ENCODE results near the gene SPATA2L.
"Not testable (repeated sequence)": the region's sequence is repeated elsewhere in the genome, so short reads cannot be mapped to it uniquely, and the experiment has no call there.

SPATA2L gene

GRCh38 chr16:89706518-89707260, 5.2 kb upstream of the SPATA2L start:
- no peak for DNase-seq

GRCh38 chr16:89705006-89705405, 3.5 kb upstream of the SPATA2L start:
- no peak for DNase-seq

- DNase-seq, result no peak
Measured at GRCh38 chr16:89704281-89704680, 2.8 kb upstream of the SPATA2L start.

- peak; percentile 29 to 72 (median 50) for DNase-seq
Measured at GRCh38 chr16:89700649-89701424, 668 bp downstream of the SPATA2L start.

- DNase-seq, result peak; percentile 86 to 96 (median 90)
Measured at GRCh38 chr16:89700100-89700648, 1.3 kb downstream of the SPATA2L start.

- DNase-seq, result not testable (repeated sequence)
Measured at GRCh38 chr16:89699629-89700099, 1.8 kb downstream of the SPATA2L start.

- not testable (repeated sequence) for DNase-seq
Measured at GRCh38 chr16:89698717-89699116, 2.8 kb downstream of the SPATA2L start.

- DNase-seq, result no peak
Measured at GRCh38 chr16:89697616-89698331, 3.7 kb downstream of the SPATA2L start.

- no peak for DNase-seq
Measured at GRCh38 chr16:89697161-89697615, 4.3 kb downstream of the SPATA2L start.

- no peak for DNase-seq
Measured at GRCh38 chr16:89696670-89697128, 4.8 kb downstream of the SPATA2L start.

GRCh38 chr16:89695875-89696669, 5.4 kb downstream of the SPATA2L start:
- DNase-seq, result no peak

- no peak for DNase-seq
Measured at GRCh38 chr16:89695086-89695874, 6.2 kb downstream of the SPATA2L start.

GRCh38 chr16:89694784-89695085, 6.8 kb downstream of the SPATA2L start:
- DNase-seq, result not testable (repeated sequence)

- no peak for DNase-seq
Measured at GRCh38 chr16:89693931-89694783, 7.3 kb downstream of the SPATA2L start.

GRCh38 chr16:89693289-89693731, 8.2 kb downstream of the SPATA2L start:
- DNase-seq, result no peak

GRCh38 chr16:89691986-89692569, 9.4 kb downstream of the SPATA2L start:
- no peak for DNase-seq

GRCh38 chr16:89691231-89691985, 10.1 kb downstream of the SPATA2L start:
- no peak for DNase-seq

- DNase-seq, result no peak
Measured at GRCh38 chr16:89690392-89690901, 11.1 kb downstream of the SPATA2L start.

- not testable (repeated sequence) for DNase-seq
Measured at GRCh38 chr16:89689621-89690020, 11.9 kb downstream of the SPATA2L start.

All from stimulated activated naive CD4-positive, alpha-beta T cell (primary cell).